ENCODE results near the gene SLC1A4.

DNA sequence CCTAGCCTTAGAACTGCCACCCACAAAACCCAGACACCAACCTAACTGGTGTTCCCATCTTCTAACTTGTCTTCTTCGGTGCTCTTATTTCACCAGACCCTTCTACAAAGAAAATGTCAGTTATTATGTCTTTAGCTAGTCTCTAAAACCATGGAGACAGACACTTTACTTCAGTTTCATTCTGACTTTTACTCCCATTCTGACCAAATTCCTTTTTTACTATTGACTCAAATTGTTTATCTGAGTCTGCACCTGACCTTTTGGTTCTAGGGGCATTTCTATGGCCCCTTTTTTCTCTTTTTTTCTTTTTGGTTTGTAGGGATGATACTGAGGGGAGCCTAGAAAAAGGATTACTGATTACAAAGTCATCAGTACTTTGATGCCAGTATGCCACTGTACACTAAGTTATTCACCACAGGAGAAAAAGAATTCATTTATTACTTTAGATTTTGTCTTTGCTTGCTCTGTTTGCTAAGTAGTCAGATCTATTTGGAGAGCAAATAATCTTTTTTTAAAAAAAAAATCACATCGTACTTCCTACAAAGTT is 6.8 kb upstream of the SLC1A4 start:
- TF ChIP-seq ZNF274 (IDR thresholded peaks at IDR 0.05; ENCODE audit: low read depth, low read length) = no peak
- no peak for TF ChIP-seq YY1 (IDR thresholded peaks at IDR 0.05; ENCODE audit: insufficient read depth, insufficient read length)
- no peak for TF ChIP-seq SUZ12 (IDR thresholded peaks at IDR 0.05; ENCODE audit: extremely low read depth, insufficient read depth, insufficient read length)

All from NT2/D1 (cell line).